Activated T-helper 2 cell treated with anti-CD3 and anti-CD28 coated beads, Interferon-gamma antibody, Interleukin-2, Interleukin-4, amounts not matched to agents 10 μg/mL and 5 μg/mL and 100 μg/mL, durations not matched to agents 14 hours and 24 hours and 36 hours (primary cell): ENCODE data around the gene DAPL1. TPM values are rescaled to one million over a fixed set of nuclear protein-coding genes. Genes with fewer than 3 reads are reported as not detected.

Source experiments
- DNase-seq: peaks from one replicate; pipeline ENCODE4 v3.0.0; 2021; ENCODE audit warnings: low spot score
- H3K27ac Mint-ChIP-seq: one replicate; pipeline ENCODE4 v1.8.0; 2021; ENCODE audit warnings: mixed read lengths
- H3K27me3 Mint-ChIP-seq: one replicate; pipeline ENCODE4 v1.8.0; 2021; ENCODE audit warnings: low read depth, mixed read lengths
- H3K36me3 Mint-ChIP-seq: one replicate; pipeline ENCODE4 v1.8.0; 2021; ENCODE audit warnings: low read depth, mixed read lengths
- H3K4me1 Mint-ChIP-seq: one replicate; pipeline ENCODE4 v1.8.0; 2021; ENCODE audit warnings: low read depth, mixed read lengths
- H3K4me3 Mint-ChIP-seq: one replicate; pipeline ENCODE4 v1.8.0; 2021; ENCODE audit warnings: low read depth, mild to moderate bottlenecking, moderate library complexity, mixed read lengths
- H3K9me3 Mint-ChIP-seq: one replicate; pipeline ENCODE4 v1.8.0; 2021; ENCODE audit warnings: mixed read lengths
- intact Hi-C: fragments of 100-400 bp; cut with micrococcal nuclease; formaldehyde crosslinking; loops from one replicate; pipeline ENCODE4 v1.15.1; 2023
- total RNA-seq: library from RNA; stranded (reverse); gene quantifications from 2 replicates; pipeline ENCODE4 v1.2.3, GENCODE V29; 2022

The DAPL1 gene
- total RNA-seq, 1 donor from 2014 or later: not detected

GRCh38 chr2:158810731-158811460 lies 15.8 kb downstream of the DAPL1 start:
- Mint-ChIP-seq H3K36me3 (no peaks in the 10 kb centered on the region), H3K4me3 (no peak overlapping the region), H3K9me3 (no peaks in the 10 kb centered on the region), H3K27ac (no peak overlapping the region), H3K4me1 (no peaks in the 10 kb centered on the region), H3K27me3 (peaks cover 2% of the 10 kb centered on the region)
- DNase-seq: no peak
- intact Hi-C loops: no loop called here

GRCh38 chr2:158815166-158815565 lies 20.0 kb downstream of the DAPL1 start:
- intact Hi-C loops: no loop called here
- Mint-ChIP-seq H3K9me3 (no peaks in the 10 kb centered on the region), H3K4me1 (no peaks in the 10 kb centered on the region), H3K27me3 (peaks cover 3% of the 10 kb centered on the region), H3K27ac (no peak overlapping the region), H3K4me3 (no peak overlapping the region), H3K36me3 (no peaks in the 10 kb centered on the region)
- no peak for DNase-seq

DNA sequence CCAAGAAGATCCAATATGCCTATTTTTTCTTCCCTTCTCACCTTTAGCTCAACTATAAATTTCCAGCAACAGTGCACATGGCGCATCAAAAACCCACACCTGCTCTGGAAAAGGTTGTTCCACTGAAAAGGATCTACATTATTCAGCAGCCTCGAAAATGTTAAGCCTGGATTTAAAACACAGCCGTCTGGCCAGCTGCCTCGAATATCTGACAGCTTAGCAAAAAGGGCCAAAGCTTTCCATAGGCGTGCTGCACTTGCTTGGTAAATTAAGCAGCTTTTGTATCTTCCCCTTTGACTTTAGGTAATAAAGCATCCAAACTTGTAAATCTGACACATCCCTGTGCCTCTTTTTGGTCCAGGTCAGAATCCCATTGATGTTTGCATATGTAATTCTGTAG lies 20.5 kb downstream of the DAPL1 start:
- no peaks in the 10 kb centered on the region for H3K9me3 Mint-ChIP-seq
- no peak overlapping the region for H3K27ac Mint-ChIP-seq
- H3K27me3 Mint-ChIP-seq: peaks cover 3% of the 10 kb centered on the region
- H3K4me1 Mint-ChIP-seq: no peaks in the 10 kb centered on the region
- no peaks in the 10 kb centered on the region for H3K36me3 Mint-ChIP-seq
- no peak overlapping the region for H3K4me3 Mint-ChIP-seq
- no peak for DNase-seq
- intact Hi-C loops: no loop called here

DNA sequence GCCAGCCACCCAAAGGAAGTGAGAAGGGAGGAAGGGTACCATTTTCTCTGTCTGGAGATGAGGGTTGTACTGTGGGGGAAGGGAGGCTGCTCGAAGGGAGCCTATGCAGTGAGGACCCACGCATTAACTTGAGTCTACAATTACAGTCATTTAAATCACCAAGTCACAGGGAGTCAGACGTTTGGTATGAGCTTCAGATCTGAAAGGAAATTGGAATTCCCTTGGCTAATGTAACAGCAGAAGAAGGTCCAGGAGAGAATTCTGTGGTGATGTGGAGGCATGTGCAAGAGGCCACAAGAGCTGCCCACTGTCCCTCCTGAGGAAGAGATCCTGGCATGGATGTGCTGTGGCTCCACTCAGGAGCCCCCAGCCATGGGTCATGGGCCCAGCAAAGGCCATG lies 22.5 kb downstream of the DAPL1 start:
- Mint-ChIP-seq H3K27me3 (peaks cover 3% of the 10 kb centered on the region), H3K9me3 (no peaks in the 10 kb centered on the region), H3K36me3 (no peaks in the 10 kb centered on the region), H3K27ac (no peak overlapping the region), H3K4me3 (no peak overlapping the region), H3K4me1 (no peaks in the 10 kb centered on the region)
- no peak for DNase-seq
- intact Hi-C loops: no loop called here

DNA sequence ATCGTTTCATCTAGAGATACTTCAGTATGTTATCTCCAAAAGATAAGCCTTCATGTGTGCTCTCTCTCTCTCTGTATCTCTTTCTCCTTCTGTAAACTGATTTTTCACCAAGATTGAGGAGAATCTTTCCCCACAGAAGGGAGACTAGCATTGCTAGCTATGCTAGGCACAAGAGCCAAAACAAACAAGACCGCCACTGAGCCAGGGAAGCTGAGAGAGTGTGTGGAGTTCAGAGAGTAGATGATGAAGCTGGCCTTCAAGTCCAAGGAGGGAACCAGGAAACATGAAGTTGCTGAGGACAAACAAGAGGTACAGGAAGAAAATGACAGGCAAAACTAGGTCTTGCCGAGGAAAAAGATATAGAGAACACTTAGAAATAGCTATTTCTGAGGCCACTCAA lies 23.4 kb downstream of the DAPL1 start:
- Mint-ChIP-seq H3K4me3 (no peak overlapping the region), H3K4me1 (no peaks in the 10 kb centered on the region), H3K27me3 (peaks cover 3% of the 10 kb centered on the region), H3K36me3 (no peaks in the 10 kb centered on the region), H3K9me3 (no peaks in the 10 kb centered on the region), H3K27ac (no peak overlapping the region)
- intact Hi-C loops: no loop called here
- DNase-seq: no peak

- H3K4me3 Mint-ChIP-seq: no peak overlapping the region
- H3K9me3 Mint-ChIP-seq: no peaks in the 10 kb centered on the region
- H3K27ac Mint-ChIP-seq: no peak overlapping the region
- intact Hi-C loops: no loop called here
- H3K4me1 Mint-ChIP-seq: no peaks in the 10 kb centered on the region
- H3K36me3 Mint-ChIP-seq: no peaks in the 10 kb centered on the region
- H3K27me3 Mint-ChIP-seq: no peaks in the 10 kb centered on the region
- no peak for DNase-seq
These were observed 27.1 kb downstream of the DAPL1 start for GRCh38 chr2:158822193-158822592.

GRCh38 chr2:158823486-158824237 lies 28.5 kb downstream of the DAPL1 start:
- no peaks in the 10 kb centered on the region for H3K4me1 Mint-ChIP-seq
- no peaks in the 10 kb centered on the region for H3K27me3 Mint-ChIP-seq
- intact Hi-C loops: no loop called here
- H3K4me3 Mint-ChIP-seq: no peak overlapping the region
- no peaks in the 10 kb centered on the region for H3K9me3 Mint-ChIP-seq
- H3K27ac Mint-ChIP-seq: no peak overlapping the region
- H3K36me3 Mint-ChIP-seq: no peaks in the 10 kb centered on the region
- no peak for DNase-seq

- H3K4me3 Mint-ChIP-seq: no peak overlapping the region
- H3K27ac Mint-ChIP-seq: no peak overlapping the region
- DNase-seq: no peak
- no peaks in the 10 kb centered on the region for H3K27me3 Mint-ChIP-seq
- H3K9me3 Mint-ChIP-seq: no peaks in the 10 kb centered on the region
- intact Hi-C loops: no loop called here
- no peaks in the 10 kb centered on the region for H3K36me3 Mint-ChIP-seq
- no peaks in the 10 kb centered on the region for H3K4me1 Mint-ChIP-seq
These were observed 29.9 kb downstream of the DAPL1 start for GRCh38 chr2:158825021-158825420.

DNA sequence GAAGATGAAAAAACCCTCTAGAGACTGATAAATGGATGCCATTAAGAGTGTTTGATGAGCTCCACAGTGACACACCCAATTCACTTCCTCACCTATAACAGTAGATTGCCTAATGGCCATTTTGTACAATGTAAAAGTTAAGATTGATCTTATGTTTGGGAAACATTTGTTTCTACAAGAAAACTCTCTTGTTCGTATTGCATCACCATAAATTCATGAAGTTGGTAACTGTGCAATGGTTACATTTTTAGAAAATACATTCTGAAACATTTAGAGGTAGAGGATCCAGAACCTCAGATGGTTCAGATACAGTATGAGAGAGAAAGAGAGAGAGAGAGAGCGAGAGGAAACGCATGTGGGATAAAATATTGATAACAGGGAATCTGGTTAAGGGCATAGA lies 31.8 kb downstream of the DAPL1 start:
- no peak overlapping the region for H3K4me3 Mint-ChIP-seq
- intact Hi-C loops: no loop called here
- H3K4me1 Mint-ChIP-seq: no peaks in the 10 kb centered on the region
- no peak for DNase-seq
- no peaks in the 10 kb centered on the region for H3K36me3 Mint-ChIP-seq
- no peak overlapping the region for H3K27ac Mint-ChIP-seq
- no peaks in the 10 kb centered on the region for H3K27me3 Mint-ChIP-seq
- no peaks in the 10 kb centered on the region for H3K9me3 Mint-ChIP-seq

GRCh38 chr2:158828378-158829164 lies 33.5 kb downstream of the DAPL1 start:
- Mint-ChIP-seq H3K27ac (no peak overlapping the region), H3K4me3 (no peak overlapping the region), H3K36me3 (no peaks in the 10 kb centered on the region), H3K27me3 (no peaks in the 10 kb centered on the region), H3K9me3 (no peaks in the 10 kb centered on the region), H3K4me1 (no peaks in the 10 kb centered on the region)
- DNase-seq: no peak
- intact Hi-C loops: no loop called here

DNA sequence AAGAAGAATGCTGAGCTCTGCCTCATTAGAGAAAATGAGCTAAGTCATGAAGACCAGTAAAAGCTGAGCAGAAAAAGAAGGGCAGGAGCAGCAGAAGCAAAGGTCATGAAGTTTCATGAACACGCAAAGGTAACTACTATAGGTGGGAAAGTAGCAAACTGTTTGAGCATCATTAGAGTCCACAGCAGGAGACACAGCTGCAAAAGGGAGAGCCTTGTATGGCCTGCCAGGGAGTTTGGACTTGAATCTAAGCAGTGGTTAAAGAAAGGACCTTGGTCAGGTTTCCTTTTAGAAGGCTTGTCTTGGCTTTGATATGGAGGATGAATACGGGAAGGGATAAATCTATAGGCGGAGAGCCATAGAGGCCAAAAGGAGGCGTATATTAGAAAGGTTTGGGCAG lies 34.0 kb downstream of the DAPL1 start:
- intact Hi-C loops: no loop called here
- Mint-ChIP-seq H3K27ac (no peak overlapping the region), H3K36me3 (no peaks in the 10 kb centered on the region), H3K9me3 (no peaks in the 10 kb centered on the region), H3K4me1 (no peaks in the 10 kb centered on the region), H3K4me3 (no peak overlapping the region), H3K27me3 (no peaks in the 10 kb centered on the region)
- DNase-seq: no peak

GRCh38 chr2:158830201-158830600 lies 35.1 kb downstream of the DAPL1 start:
- DNase-seq: no peak
- Mint-ChIP-seq H3K4me1 (no peaks in the 10 kb centered on the region), H3K4me3 (no peak overlapping the region), H3K9me3 (no peaks in the 10 kb centered on the region), H3K36me3 (no peaks in the 10 kb centered on the region), H3K27me3 (no peaks in the 10 kb centered on the region), H3K27ac (no peak overlapping the region)
- intact Hi-C loops: no loop called here

DNA sequence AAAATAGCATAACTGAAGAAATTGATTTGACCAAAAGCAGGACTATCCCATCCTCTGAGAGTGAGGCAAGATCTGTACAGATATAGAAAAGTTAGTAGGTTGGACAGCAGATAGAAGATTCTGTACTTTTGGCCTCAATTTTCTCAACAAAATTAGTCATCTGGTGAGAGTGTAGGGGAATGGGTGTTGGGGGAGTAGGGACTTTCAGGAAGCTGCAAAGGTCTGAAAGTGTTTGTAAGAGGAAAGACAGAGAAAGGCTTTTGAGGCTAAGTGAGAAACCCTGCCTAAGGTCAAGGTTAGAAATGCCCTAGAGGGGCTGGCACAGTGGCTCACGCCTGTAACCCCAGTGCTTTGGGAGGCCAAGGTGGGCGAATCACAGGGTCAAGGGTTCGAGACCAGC lies 40.3 kb downstream of the DAPL1 start:
- intact Hi-C loops: no loop called here
- no peak for DNase-seq
- Mint-ChIP-seq H3K9me3 (no peaks in the 10 kb centered on the region), H3K4me3 (no peak overlapping the region), H3K36me3 (no peaks in the 10 kb centered on the region), H3K27ac (no peak overlapping the region), H3K27me3 (no peaks in the 10 kb centered on the region), H3K4me1 (no peaks in the 10 kb centered on the region)
